Measurements from ENCODE around the gene FOXP1. TPM values are rescaled to one million over a fixed set of nuclear protein-coding genes. Genes with fewer than 3 reads are reported as not detected.

The FOXP1 gene
- polyA plus RNA-seq, 3 donors, result 32.9 to 35.0 (median 33.3) TPM

DNA sequence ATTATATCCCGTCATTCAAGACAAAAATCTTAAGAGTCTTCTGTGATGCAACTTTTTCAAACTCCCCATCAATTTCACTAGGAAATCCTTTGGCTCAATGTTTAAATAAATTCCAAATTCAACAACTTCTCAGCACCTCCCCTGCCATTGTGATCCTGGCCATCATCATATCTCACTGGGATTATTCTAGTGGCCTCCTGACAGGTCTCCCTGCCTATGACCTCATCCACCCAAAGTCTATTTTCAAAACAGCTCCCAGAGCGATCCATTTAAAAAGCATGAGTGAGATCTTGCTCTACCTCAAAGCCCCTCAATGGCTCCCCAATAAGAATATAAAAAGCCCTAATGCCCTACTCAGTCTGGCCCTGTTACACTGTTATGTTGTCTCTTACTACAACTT, 293.2 kb downstream of the FOXP1 start:
- no peak for DNase-seq (ENCODE audit: low read depth in 3 of 3, low spot score in 2 of 3)

DNA sequence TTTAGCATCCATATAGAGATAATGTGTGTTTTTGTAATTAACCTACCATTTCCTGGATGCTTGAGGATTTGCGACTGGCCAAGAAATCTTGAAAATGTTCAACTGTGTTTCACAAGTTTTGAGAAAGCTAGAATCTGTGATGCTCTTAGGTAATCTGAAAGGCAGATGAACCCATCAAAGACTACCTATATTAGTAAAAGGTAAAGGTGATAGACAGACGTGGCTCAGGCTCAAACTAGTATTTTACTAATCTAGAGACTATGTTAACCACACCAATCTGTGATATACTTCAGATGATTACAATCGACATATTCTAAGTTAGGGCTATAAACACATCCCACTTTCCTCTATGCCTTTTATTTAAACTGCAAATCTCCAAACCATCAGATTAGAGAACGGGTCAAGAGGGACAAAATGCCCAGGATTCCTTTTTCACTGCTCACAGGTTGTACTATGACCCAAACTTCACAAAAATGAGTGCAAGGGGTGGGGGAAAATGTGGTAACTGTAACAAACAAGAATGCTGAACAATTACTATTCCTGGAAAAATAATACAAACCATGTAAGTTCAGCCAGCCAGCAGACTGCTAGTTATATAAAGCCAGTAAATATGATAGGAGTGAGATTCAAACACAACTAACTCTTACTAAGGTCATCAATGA, 295.1 kb downstream of the FOXP1 start:
- DNase-seq (ENCODE audit: low read depth in 3 of 3, low spot score in 2 of 3), result no peak

DNA sequence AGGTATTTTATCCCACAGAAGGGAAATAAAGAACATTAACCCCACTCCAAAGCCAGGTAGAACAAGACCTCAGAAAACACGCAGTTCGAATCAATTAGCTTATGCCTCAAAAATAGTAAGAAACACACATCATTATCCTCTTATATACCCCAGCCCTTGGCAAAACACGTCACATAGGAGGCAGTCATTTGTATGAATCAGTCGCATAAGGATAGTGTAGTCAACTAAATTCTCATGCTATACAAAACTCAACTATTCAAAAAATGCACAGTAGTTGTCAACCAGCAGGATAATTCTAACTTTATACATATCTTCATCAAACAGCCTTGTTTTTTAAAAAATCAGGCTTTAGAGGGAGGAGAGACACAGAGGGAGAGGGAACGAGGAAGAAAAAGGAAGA, 298.4 kb downstream of the FOXP1 start:
- no peak for DNase-seq (ENCODE audit: low read depth in 3 of 3, low spot score in 2 of 3)

DNA sequence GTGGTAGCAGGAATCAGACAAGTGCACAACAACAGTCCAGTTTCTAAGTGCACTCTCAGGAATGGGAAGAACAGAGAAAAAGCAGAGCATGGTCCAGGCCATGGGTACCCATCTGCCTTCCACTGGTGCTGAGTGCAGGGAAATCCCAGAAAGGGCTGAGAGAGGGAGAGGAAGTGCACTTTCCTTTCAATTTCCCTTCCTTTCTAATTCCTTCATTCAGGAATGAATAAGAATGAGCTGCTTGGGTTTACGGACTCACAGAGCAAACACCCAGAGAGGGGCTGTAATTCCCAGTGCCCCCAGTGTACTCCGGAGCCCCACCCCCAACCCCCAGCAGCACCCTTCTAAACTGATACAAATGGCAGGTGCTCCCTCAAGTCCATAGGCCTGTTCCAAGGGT, 300.6 kb downstream of the FOXP1 start:
- DNase-seq (ENCODE audit: low read depth in 3 of 3, low spot score in 2 of 3), result no peak

DNA sequence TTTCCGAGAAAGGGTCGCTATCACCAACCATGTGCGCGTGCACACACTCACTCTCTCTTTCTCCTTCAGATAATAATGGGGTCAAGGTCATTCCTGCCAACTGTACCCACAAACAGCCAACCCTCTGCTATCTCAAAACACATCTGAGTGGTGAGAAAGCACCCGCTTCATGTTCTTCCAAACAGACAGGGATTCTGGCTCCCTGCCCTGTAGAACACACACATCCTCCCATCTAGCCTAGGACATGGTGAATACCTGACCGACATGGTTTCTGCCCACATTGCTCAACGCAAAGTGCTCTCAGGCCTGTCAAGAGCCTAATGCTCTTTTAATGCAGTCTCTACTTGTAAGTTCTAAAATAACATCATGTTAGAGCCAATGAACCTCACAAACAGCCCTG, 302.2 kb downstream of the FOXP1 start:
- no peak for DNase-seq (ENCODE audit: low read depth in 3 of 3, low spot score in 2 of 3)

DNA sequence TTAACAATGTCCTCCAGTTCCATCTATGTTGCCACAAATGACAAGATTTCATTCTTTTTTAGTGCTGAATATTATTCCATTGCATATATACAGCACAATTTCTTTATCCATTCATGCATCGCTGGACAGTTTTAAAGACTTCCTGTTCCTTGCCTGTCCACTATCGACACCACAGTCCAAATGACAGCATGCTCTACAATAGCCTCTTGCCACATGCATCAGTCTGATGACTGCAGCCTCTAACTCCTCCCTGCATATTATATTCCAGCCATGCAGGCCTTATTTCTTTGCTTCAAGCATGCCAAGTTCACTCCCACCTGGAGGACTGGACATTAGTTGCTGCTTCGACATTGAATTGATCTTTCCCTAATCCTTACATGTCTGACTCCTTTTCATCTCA, 306.2 kb downstream of the FOXP1 start:
- no peak for DNase-seq (ENCODE audit: low read depth in 3 of 3, low spot score in 2 of 3)

DNA sequence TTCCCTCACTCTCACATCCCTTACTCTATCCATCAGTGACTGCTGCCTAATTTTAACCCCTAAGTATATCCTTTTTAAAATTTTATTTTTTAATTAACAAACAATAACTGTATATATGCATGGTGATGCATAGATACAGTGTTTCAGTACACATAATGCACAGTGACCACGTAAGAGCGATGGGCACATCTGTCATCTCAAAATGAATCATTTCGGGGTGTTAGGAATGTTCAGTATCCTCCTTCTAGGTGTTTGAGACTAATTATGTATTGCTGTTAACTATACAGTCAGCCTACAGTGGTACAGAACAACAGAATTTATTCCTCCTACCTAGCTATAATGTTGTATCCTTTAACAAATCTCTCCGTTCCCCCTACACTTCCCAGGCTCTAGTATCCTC, 307.0 kb downstream of the FOXP1 start:
- no peak for DNase-seq (ENCODE audit: low read depth in 3 of 3, low spot score in 2 of 3)

DNA sequence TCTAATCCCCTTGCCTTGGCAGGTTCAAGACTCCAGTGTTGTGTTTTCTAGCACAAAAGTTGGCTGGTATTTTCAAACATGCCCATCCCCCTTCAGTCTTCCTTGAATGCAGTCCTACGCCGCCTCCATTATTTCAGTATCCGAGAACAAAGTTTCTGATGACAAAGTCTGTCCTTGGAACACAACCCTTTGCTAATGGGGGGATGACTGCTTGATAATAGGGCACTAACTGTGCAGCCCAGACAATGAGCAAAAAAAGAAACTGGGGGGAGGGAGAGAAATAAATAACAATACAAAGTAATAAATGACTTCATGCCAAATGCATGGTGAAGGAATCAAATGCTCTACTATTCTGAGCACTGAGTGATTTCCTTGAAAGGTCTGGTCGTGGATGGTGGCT, 310.1 kb downstream of the FOXP1 start:
- no peak for DNase-seq (ENCODE audit: low read depth in 3 of 3, low spot score in 2 of 3)

DNA sequence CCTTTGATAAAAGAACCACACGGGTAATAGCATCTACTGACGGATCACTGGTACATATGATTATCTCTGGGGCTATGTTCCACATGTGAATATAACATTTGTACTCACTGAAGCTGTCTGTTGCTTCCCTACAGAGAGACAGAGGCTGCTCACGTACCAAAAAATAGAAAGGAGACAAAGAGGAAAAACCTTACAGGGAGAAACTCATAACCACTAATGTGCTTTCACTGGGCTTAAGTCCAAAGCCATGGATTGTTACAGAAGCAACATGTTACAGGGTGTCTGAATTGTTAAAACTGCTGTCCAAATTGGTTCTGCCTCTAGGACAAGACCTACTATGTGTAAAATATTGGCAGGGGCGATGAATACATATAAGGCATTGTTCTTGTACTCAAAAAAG, 311.9 kb downstream of the FOXP1 start:
- no peak for DNase-seq (ENCODE audit: low read depth in 3 of 3, low spot score in 2 of 3)

DNA sequence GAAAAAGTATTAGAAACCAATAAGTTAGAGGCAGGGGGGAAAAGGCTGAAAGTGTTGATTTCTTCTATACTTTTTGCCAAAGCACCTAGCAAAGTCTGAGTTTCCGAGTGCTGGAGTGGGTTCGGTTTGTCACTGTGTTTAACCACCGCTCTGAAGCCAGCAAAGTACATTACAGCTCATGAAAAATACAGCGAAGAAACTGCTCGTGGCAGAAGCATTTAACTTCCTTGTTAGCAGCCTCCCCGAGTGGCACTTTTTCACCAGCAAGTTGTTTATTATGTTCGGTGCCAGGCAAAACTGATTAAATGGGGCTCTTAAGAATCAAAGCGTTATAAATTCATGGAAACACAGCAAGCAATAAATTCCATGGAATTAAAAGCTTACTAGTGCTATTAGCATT, 313.6 kb downstream of the FOXP1 start:
- DNase-seq (ENCODE audit: low read depth in 3 of 3, low spot score in 2 of 3), result no peak

DNA sequence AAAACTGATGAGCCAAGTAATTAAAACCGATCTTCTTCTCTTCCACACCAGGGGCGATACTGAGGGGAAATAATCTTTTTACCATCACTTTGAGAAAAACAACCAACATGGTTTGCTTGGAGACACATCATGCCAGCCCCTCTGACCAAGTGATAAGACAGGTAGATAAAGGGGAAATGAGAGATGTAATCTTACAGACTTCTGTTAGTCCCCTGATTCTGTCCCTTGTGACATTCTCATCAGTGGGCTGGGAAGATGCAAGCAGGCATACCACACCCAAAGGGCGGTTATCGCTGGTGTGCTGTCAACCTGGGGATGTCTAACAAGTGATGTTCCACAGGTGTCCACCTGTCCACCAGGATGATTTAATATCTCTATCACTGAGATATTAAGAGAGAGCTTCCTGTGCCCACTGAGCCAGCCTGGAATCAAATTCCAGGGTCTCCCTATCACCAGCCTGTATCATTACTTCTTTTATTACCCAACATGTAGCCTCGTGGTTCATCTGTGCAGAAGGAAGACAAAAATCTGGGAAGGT, 315.0 kb downstream of the FOXP1 start:
- no peak for DNase-seq (ENCODE audit: low read depth in 3 of 3, low spot score in 2 of 3)

DNA sequence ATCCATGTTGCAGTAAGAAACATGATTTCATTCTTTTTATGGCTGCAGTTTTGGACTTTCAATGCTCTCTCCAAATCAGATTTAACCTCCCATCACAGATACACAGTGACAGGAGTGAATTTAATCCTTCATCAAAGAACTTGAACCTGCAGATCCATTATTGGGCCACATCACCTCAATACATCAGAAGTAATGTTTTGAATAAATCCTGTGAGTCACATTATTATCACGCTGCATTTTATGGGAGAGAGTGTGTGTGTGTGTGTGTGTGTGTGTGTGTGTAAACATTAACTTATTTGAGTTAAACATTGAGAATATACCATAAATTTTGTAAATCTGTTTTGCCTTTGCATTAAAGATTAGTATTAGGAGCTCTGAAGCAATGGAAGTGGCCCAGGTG, 316.7 kb downstream of the FOXP1 start:
- DNase-seq (ENCODE audit: low read depth in 3 of 3, low spot score in 2 of 3), result no peak

DNA sequence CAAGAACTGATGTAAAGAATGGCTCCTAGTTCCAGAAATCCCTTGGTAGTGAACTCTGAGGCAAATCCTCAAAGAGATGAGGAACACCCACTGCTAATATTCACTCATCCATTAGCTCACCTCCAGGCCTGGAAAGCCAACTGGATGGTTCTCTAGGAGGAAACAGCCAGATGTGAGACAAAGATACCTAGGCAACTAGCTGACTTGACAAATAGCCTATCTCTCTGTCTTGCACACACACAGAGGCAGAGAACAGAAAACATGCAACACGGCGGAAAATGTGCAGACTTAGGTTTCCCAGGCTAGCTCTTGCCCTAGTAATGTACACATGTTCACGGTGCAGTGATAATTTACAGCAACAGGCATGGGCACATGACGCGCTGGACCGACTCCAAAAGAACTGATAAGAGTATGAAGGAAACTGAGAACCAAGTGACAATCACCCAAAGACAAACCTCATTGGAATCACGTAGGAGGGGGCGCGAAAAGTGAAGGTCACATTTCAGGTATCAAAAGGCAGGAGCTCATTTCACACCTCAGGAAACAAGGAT, 318.1 kb downstream of the FOXP1 start:
- DNase-seq (ENCODE audit: low read depth in 3 of 3, low spot score in 2 of 3), result no peak

DNA sequence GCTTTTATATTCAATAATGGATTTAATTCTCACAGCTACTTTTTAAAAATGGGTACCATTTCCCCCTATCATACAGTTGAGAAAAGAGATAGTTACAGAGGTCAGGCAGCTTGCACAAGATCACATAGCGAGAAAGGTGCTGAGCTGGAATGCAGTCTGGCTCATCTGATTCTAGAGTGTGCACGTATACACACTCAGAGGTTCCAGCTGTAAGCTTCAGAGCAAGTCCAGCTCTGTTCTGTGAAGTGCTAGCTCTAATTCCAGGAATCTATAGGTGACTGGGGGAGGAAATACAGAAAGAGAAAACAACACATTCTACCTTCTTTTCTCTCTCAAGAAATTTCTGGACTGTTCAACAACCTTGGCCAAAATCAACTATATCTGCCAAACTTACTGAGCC, 318.7 kb downstream of the FOXP1 start:
- DNase-seq (ENCODE audit: low read depth in 3 of 3, low spot score in 2 of 3), result no peak

DNA sequence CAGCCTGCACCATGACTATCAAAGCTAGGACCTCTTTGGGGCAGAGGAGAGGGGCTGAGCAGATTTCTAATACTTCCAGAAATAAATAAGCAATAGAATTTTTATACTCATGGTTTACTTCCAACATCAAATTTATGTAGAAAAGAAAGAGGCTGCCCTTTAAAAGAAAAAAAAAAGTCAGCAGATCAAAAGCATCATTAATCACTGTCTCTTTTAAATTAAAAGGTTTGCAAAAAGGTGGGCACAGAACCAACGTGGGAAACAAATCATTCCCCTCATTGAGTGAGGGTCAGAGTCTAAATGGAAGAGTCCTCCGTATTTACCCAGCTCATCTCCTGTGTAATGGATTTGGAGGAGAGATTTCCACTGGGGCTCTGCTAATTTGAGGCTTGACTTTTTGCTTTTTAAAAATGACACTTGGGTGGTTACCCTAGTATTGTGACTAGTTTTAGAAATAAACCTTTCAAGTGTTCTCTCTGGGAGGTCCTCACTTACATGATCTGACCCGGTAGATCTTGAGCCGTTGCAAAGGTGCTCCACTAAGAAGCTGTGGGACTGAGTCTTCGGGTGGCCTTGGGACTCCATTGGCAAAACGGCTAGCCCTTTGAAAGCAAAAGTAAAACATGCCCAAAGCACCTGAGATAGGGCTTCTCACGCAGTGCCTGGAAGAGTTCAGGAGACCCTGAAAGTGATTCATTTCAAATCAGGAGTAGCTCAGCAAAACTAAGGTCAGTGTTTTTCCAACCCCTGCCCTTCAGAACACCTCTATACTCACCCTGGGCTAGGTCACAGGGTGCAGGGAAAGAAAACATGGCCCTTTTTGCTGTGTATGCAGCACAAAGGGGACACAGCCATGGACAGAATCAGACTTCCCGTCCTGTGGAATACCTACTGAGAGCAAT, 320.9 kb downstream of the FOXP1 start:
- no peak for DNase-seq (ENCODE audit: low read depth in 3 of 3, low spot score in 2 of 3)

DNA sequence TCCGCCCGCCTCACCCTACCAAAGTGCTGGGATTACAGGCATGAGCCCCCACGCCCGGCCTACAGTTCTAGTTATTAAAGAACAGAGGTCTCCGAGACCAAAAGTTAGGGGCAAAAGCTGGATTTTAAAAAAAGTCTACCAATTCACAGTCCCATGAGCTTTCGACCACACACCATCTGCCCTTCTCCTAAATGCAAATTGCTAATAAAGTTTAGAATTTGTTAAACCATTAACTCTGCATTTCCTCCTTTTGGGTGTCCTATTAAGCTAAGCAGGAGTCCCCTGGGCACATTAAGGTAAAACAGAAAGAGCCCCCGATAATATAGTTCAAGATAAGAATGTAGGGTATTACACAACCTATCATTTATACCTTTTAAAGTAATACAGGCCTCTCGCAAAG, 322.7 kb downstream of the FOXP1 start:
- DNase-seq (ENCODE audit: low read depth in 3 of 3, low spot score in 2 of 3), result no peak

DNA sequence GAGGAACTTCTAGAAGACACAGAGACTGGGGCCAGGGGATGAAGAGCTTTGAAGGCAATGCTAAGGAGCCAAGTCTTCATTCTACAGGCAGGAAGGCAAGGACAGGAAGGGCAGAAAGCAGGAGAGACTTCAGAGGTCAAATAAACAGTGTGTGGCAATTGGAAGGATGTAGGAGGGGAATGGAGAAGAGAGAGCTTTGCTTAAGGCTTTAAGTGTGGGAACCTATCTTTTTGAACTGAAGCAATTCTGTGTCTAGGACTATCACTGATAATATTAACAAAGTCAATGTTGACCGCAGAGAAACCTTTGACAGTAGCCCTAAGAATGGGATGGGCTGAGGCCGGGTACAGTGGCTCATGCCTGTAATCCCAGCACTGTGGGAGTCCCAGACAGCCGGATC, 325.0 kb downstream of the FOXP1 start:
- no peak for DNase-seq (ENCODE audit: low read depth in 3 of 3, low spot score in 2 of 3)

DNA sequence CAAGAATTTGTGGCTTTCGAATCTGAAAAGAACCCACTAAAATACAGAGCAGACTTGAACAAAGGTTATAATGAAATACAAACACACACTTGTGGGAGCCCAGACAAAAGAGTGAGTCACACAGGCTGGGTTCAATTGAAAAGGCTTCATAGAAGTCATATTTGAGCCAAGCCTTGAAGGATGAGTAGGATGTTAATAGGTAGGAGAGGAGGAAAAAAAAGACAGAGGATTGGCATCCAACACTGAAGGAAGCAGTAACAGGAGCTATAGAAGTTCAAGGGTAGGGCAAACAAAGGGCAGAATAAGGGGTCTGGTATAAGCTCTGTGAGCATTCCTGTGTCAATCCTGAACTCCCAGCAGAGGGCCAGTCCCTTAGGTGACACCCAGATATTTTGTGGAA, 325.4 kb downstream of the FOXP1 start:
- DNase-seq (ENCODE audit: low read depth in 3 of 3, low spot score in 2 of 3), result no peak

DNA sequence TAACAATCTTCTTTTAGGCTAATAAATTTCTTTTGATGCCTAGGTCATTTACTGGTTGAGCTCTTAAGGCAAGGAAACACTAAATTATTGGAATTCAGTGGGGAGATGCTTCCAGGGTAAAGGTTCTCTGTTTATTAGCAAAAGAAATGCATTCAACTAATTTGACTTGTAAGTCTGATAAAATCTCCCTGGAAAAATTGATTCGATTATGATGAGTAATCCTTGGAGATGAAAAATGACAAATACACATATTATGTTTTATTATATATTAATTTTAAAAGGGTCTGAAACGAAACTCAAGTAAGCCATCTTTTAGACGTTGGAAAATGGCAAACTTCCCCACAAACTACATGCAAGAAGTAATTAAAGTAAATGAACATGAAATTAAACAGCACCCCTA, 328.0 kb downstream of the FOXP1 start:
- DNase-seq (ENCODE audit: low read depth in 3 of 3, low spot score in 2 of 3), result no peak

DNA sequence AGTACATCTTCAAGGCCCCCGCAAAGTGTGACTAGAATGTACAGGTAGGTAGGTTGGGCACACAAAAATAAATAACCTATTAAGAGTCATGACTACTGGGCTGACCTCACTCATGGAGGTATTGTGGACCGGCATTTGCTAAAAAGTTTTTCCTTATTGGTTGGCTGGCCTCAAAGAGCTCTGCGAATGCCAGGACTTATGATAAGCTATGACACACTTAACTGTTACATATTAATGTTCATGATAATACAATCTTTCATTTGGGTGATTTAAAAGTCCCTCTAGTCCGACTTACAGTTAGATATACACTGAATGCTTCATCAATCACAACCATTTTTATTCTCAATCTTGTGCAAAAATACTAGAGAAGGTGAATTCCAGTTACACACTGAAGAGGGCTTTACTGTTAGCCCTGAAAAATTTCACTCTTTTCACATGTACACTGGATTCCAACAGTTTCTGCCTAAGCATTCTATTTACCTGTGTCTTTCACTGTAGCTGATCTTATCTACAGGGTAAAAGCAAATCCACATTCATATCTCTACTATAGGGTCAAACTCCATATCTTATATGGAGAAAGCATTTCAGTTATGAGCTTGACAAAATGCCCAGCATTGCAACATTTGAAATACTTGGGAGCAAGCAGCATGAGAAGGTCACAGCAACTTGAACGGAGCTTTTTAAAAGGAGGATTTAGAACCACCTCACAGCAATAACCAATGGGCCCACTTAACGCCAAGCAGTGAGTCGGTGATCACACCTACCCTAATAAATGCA, 329.1 kb downstream of the FOXP1 start:
- no peak for DNase-seq (ENCODE audit: low read depth in 3 of 3, low spot score in 2 of 3)

DNA sequence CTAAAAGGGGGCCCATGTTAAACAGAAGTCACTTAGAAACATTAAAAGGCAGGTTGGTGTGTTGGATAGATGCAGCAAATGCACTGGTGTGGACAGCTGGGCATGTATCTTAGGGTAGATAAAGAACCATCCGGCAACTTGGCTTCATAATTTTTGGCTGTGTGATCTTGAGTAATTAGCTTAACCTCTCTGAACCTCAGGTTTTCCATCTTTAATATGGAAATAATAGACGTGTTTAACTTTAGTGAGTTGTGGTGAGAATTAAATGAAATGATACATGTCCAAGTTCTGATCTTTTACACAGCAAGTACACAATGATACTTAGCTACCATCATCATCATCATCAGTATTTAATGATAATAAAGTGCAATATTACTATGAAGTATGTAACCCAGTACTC, 330.4 kb downstream of the FOXP1 start:
- no peak for DNase-seq (ENCODE audit: low read depth in 3 of 3, low spot score in 2 of 3)

All from right renal cortex interstitium (tissue), 3 donors.